ENCODE data around the gene ASH1L. TPM values are rescaled to one million over a fixed set of nuclear protein-coding genes. Genes with fewer than 3 reads are reported as not detected.

ASH1L gene
- total and polyA plus RNA-seq, 9 of the 15 experiments (the other 6 are each of a cell fraction or from before 2014, with no cell fraction given): 2.0 to 23.3 (median 14.6) TPM

- TF ChIP-seq, protein P1, sequence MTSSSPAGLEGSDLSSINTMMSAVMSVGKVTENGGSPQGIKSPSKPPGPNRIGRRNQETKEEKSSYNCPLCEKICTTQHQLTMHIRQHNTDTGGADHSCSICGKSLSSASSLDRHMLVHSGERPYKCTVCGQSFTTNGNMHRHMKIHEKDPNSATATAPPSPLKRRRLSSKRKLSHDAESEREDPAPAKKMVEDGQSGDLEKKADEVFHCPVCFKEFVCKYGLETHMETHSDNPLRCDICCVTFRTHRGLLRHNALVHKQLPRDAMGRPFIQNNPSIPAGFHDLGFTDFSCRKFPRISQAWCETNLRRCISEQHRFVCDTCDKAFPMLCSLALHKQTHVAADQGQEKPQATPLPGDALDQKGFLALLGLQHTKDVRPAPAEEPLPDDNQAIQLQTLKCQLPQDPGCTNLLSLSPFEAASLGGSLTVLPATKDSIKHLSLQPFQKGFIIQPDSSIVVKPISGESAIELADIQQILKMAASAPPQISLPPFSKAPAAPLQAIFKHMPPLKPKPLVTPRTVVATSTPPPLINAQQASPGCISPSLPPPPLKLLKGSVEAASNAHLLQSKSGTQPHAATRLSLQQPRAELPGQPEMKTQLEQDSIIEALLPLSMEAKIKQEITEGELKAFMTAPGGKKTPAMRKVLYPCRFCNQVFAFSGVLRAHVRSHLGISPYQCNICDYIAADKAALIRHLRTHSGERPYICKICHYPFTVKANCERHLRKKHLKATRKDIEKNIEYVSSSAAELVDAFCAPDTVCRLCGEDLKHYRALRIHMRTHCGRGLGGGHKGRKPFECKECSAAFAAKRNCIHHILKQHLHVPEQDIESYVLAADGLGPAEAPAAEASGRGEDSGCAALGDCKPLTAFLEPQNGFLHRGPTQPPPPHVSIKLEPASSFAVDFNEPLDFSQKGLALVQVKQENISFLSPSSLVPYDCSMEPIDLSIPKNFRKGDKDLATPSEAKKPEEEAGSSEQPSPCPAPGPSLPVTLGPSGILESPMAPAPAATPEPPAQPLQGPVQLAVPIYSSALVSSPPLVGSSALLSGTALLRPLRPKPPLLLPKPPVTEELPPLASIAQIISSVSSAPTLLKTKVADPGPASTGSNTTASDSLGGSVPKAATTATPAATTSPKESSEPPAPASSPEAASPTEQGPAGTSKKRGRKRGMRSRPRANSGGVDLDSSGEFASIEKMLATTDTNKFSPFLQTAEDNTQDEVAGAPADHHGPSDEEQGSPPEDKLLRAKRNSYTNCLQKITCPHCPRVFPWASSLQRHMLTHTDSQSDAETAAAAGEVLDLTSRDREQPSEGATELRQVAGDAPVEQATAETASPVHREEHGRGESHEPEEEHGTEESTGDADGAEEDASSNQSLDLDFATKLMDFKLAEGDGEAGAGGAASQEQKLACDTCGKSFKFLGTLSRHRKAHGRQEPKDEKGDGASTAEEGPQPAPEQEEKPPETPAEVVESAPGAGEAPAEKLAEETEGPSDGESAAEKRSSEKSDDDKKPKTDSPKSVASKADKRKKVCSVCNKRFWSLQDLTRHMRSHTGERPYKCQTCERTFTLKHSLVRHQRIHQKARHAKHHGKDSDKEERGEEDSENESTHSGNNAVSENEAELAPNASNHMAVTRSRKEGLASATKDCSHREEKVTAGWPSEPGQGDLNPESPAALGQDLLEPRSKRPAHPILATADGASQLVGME (CRISPR knock-in tag; IDR thresholded peaks at IDR 0.05): peak; percentile 79; the same call in 1 of the 2 replicates
- no peak for TF ChIP-seq ZSCAN32 (CRISPR knock-in tag; IDR thresholded peaks at IDR 0.05)
- 0 out of 2 replicates have a peak, but pooled peaks have one; percentile 8 for TF ChIP-seq CBFA2T3 (IDR thresholded peaks at IDR 0.05)
- peak; percentile 94 for TF ChIP-seq POLR2G (IDR thresholded peaks at IDR 0.05; ENCODE audit: low read depth, low read length)
- TF ChIP-seq TSC22D4 (tag; IDR thresholded peaks at IDR 0.05): no peak
- no peak for TF ChIP-seq ZNF3 (CRISPR knock-in tag; IDR thresholded peaks at IDR 0.05)
- TF ChIP-seq ZNF274 (IDR thresholded peaks at IDR 0.05; ENCODE audit: borderline replicate concordance, low read depth, low read length): peak; percentile 46; the same call in 1 of the 2 replicates
- no peak for TF ChIP-seq HOXB6 (CRISPR knock-in tag; IDR thresholded peaks at IDR 0.05; ENCODE audit: borderline replicate concordance)
- TF ChIP-seq, protein P2, sequence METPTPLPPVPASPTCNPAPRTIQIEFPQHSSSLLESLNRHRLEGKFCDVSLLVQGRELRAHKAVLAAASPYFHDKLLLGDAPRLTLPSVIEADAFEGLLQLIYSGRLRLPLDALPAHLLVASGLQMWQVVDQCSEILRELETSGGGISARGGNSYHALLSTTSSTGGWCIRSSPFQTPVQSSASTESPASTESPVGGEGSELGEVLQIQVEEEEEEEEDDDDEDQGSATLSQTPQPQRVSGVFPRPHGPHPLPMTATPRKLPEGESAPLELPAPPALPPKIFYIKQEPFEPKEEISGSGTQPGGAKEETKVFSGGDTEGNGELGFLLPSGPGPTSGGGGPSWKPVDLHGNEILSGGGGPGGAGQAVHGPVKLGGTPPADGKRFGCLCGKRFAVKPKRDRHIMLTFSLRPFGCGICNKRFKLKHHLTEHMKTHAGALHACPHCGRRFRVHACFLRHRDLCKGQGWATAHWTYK (CRISPR knock-in tag; IDR thresholded peaks at IDR 0.05): peak; percentile 82
- TF ChIP-seq PHTF2 (CRISPR knock-in tag; IDR thresholded peaks at IDR 0.05): no peak
- TF ChIP-seq TAL1 (IDR thresholded peaks at IDR 0.05): no peak
- TF ChIP-seq RAD21 (CRISPR knock-in tag; conservative IDR thresholded peaks at IDR 0.05 in 1 of 2, IDR thresholded peaks at IDR 0.05 in 1 of 2): no peak
- peak; percentile 23 for TF ChIP-seq RBM25 (IDR thresholded peaks at IDR 0.05; ENCODE audit: low read depth, low read length, severe bottlenecking)
- TF ChIP-seq, protein P3, sequence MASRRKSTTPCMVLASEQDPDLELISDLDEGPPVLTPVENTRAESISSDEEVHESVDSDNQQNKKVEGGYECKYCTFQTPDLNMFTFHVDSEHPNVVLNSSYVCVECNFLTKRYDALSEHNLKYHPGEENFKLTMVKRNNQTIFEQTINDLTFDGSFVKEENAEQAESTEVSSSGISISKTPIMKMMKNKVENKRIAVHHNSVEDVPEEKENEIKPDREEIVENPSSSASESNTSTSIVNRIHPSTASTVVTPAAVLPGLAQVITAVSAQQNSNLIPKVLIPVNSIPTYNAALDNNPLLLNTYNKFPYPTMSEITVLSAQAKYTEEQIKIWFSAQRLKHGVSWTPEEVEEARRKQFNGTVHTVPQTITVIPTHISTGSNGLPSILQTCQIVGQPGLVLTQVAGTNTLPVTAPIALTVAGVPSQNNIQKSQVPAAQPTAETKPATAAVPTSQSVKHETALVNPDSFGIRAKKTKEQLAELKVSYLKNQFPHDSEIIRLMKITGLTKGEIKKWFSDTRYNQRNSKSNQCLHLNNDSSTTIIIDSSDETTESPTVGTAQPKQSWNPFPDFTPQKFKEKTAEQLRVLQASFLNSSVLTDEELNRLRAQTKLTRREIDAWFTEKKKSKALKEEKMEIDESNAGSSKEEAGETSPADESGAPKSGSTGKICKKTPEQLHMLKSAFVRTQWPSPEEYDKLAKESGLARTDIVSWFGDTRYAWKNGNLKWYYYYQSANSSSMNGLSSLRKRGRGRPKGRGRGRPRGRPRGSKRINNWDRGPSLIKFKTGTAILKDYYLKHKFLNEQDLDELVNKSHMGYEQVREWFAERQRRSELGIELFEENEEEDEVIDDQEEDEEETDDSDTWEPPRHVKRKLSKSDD (conservative IDR thresholded peaks at IDR 0.05; ENCODE audit: low read length): no peak
- no peak for TF ChIP-seq ZNF347 (CRISPR knock-in tag; IDR thresholded peaks at IDR 0.05; ENCODE audit: low read depth)
- TF ChIP-seq ILF3 (IDR thresholded peaks at IDR 0.05; ENCODE audit: borderline replicate concordance): no peak; the same call in 1 of the 2 replicates
- TF ChIP-seq CREM (IDR thresholded peaks at IDR 0.05; ENCODE audit: low read depth): peak; percentile 77
- TF ChIP-seq CHD1 (IDR thresholded peaks at IDR 0.05; ENCODE audit: low read length): no peak
Observed at GRCh38 chr1:155562581-155563376, at the start of gene ASH1L (continued).
